Measurements from ENCODE around the gene EPRS1.
"Not testable (repeated sequence)": the region's sequence is repeated elsewhere in the genome, so short reads cannot be mapped to it uniquely, and the experiment has no call there.

The EPRS1 gene

GRCh38 chr1:220040028-220040596, 6.2 kb downstream of the EPRS1 start:
- in situ Hi-C loops (cut with MboI; ENCODE audit: low sequenced_read_pairs) = no loop called here

GRCh38 chr1:220038640-220039039, 7.7 kb downstream of the EPRS1 start:
- in situ Hi-C loops (cut with MboI; ENCODE audit: low sequenced_read_pairs) = no loop called here

DNA sequence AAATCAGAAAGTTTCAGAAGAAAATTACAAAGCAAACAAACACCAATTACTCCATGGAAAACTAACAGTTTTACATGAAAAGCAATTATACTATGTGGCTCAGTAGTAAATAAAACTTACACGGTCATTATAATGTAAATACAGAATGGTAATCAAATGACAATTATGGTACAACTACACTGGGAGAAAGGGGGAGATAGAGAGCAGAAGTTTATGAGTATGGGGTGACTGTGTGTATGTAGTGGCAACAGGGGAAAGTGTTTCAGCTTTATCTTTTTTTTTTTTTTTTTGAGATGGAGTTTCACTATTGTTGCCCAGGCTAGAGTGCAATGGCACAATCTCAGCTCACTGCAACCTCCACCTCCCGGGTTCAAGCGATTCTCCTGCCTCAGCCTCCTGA, 8.5 kb downstream of the EPRS1 start:
- in situ Hi-C loops (cut with MboI; ENCODE audit: low sequenced_read_pairs) = not testable (repeated sequence)

DNA sequence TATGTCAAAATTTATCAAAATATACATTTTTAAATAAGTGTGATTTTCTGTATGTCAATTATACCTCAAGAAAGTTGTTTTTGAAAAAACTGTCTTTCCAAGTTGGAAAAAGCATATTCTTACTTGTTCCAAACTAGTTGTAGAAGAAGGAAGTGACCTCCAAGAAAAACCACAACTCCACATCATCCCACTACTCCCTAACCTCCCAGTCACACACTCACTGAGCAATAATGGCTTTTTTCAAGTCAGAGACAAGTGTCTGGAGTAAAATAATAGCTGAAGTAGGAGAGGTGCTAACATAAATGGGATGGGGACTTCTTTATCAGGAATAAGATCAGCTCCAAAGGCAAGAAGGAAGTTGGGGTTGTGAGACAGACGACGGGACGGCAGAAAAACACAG, 13.4 kb downstream of the EPRS1 start:
- in situ Hi-C loops (cut with MboI; ENCODE audit: low sequenced_read_pairs) = no loop called here

- in situ Hi-C loops (cut with MboI; ENCODE audit: low sequenced_read_pairs) = no loop called here
Observed at GRCh38 chr1:220031287-220031686, 15.0 kb downstream of the EPRS1 start.

DNA sequence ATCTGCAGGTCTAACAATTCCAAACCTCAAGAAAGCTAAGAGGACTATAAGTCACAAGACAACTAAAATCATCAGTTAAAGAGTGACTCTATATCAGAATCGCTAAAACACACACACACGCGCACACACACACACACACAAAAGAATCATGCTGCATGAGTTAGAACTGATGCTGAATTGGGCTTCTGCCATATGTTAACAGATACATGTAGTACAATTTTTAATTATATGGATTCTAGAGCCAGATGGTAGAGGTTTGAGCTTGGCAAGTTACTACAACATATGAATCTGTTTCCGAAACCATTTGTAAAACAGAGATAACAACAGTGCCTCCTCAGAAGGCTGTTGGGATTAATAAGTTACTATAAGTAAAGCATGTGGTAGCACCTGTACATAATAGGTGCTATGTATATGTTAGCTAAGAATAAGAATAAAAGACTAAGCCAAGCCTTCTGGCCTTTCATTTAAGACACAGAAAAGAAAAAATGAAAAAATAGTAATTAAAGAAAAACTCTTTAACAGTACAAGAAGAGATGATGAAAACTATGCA, 17.9 kb downstream of the EPRS1 start:
- in situ Hi-C loops (cut with MboI; ENCODE audit: low sequenced_read_pairs) = no loop called here

GRCh38 chr1:220019071-220019470, 27.2 kb downstream of the EPRS1 start:
- in situ Hi-C loops (cut with MboI; ENCODE audit: low sequenced_read_pairs) = no loop called here

DNA sequence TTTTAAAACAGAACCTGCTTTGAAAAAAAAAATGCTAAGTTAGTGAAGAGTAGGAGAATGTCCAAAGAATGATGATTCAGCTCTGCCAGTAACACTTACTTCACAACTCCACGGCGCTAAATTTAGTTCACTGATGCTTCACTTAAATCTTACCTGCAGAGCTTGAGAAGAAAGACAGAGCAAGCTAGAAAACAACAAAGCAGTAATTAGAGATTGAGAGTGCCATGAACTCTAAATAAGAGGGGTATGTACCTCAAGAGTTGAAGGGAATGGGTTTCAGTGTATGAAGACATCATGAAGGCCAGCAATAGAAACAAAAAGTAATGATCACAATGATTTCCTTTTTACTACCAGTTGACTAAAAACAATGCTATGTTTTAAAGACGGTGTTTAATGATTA, 32.8 kb downstream of the EPRS1 start:
- in situ Hi-C loops (cut with MboI; ENCODE audit: low sequenced_read_pairs) = no loop called here

DNA sequence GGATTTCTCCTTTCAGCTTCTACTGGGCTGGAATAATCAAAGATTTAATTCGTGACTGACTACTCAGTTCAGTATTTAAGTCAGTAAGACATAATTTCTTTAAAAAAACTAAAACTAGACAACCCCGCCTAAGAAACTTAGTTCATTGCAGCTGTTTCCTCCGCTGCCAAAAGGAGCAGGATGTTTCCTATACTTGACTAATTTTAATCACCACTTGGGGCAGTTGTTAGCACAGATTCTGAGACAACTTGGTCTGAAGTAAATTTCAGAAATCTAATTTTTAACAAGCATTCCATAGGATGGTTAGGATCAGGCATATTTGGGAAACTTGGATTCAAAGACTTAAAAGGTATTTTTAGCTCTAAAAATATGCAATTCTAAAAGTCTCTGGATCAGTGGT, 34.0 kb downstream of the EPRS1 start:
- in situ Hi-C loops (cut with MboI; ENCODE audit: low sequenced_read_pairs) = no loop called here

GRCh38 chr1:220011620-220012019, 34.7 kb downstream of the EPRS1 start:
- in situ Hi-C loops (cut with MboI; ENCODE audit: low sequenced_read_pairs) = no loop called here

DNA sequence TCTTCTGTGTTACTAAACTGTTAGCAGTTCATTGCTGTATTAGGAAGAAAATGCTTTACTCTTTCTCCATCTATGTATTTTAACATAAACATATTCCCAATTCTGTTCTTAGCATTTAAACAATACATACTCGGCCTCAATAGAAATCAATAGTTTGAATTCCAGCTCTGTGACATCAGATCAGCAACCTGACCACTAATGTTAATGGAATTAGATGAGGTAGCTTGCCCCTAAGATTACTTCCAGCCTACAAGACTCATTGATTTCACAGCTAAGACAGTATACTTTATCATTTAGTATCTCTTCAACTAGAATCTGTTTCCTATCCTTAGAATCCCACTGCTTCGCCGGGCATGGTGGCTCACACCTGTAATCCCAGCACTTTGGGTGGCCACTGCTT, 38.9 kb downstream of the EPRS1 start:
- in situ Hi-C loops (cut with MboI; ENCODE audit: low sequenced_read_pairs) = no loop called here

- in situ Hi-C loops (cut with MboI; ENCODE audit: low sequenced_read_pairs) = no loop called here
Observed at GRCh38 chr1:220005489-220005888, 40.8 kb downstream of the EPRS1 start.

DNA sequence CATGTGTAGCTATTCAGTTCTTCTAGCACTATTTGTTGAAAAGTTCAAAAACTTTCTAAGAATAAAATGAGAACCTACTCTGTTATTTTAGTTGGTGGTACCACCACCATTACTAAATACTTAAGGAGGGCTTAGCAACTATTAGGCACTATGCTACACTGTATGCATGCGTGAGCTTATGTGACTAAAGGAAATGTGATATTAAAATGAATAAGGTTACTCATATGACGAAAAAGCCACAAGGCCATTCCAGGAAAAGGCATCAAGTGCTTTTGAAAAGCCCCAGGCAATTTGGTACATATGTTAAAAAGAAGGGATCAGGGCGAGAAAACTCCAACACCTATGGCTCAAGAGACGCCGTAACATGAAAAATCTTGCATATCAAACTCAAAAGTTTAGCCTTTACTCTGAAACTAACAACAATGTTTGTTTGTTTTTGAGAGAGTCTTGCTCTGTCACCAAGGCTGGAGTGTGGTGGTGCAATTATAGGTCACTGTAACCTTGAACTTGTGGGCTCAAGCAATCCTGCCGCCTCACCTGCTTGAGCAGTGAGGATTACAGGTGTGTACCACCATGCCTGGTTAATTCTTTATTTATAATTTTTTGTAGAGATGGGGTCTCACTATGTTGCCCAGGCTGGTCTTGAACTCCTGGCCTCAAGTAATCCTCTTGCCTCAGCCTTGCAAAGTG, 42.5 kb downstream of the EPRS1 start:
- in situ Hi-C loops (cut with MboI; ENCODE audit: low sequenced_read_pairs) = no loop called here

- in situ Hi-C loops (cut with MboI; ENCODE audit: low sequenced_read_pairs) = no loop called here
Observed at GRCh38 chr1:220003015-220003414, 43.3 kb downstream of the EPRS1 start.

DNA sequence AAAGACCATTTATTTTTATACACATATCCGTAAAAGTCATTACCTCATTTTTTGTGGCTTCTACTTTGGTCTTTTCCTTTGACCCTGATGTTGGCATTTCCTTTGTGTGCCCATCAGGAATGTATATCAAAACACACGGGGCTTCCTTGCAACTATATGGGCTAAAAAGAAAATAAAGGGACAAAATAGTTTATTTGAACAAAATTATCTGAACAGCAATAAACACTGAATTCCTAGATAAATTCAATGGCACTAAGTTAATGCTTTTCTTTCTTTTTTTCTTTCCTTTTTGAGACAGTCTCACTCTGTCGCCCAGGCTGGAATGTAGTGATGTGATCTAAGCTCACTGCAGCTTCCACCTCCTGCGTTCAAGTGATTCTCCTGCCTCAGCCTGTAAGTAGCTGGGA, 45.2 kb downstream of the EPRS1 start:
- in situ Hi-C loops (cut with MboI; ENCODE audit: low sequenced_read_pairs) = no loop called here

- in situ Hi-C loops (cut with MboI; ENCODE audit: low sequenced_read_pairs) = no loop called here
Observed at GRCh38 chr1:219999821-220000220, 46.5 kb downstream of the EPRS1 start.

Measured in hTERT RPE-1 (cell line).